Smooth muscle cell (in vitro differentiated cells): ENCODE data around the gene CTBP1. TPM values are rescaled to one million over a fixed set of nuclear protein-coding genes. Genes with fewer than 3 reads are reported as not detected.

Experiments
- DNase-seq: peaks from one replicate; lab custom pipeline; 2025; ENCODE audit not compliant: unreplicated experiment; lab: John Stamatoyannopoulos, UW
- H2AFZ ChIP-seq: fragments of 200-600 bp; sonication (generic); 2 replicates; pipeline ENCODE4 v1.6.0; 2016; ENCODE audit warnings: antibody characterized with exemption, low read depth, mild to moderate bottlenecking
- H3F3A ChIP-seq: fragments of 200-600 bp; sonication (generic); 2 replicates; pipeline ENCODE4 v1.6.0; 2017; ENCODE audit warnings: antibody characterized with exemption, low read depth
- H3K27ac ChIP-seq: fragments of 200-600 bp; sonication (generic); 2 replicates; pipeline ENCODE4 v1.5.1; 2016; ENCODE audit warnings: low read depth, mild to moderate bottlenecking
- H3K27me3 ChIP-seq: fragments of 200-600 bp; sonication (generic); 2 replicates; pipeline ENCODE4 v1.6.1; 2016; ENCODE audit warnings: low read depth, mild to moderate bottlenecking
- H3K36me3 ChIP-seq: fragments of 200-600 bp; sonication (generic); 2 replicates; pipeline ENCODE4 v1.5.1; 2016; ENCODE audit warnings: low read depth
- H3K4me1 ChIP-seq: fragments of 200-600 bp; sonication (generic); 2 replicates; pipeline ENCODE4 v1.5.1; 2016; ENCODE audit warnings: low read depth
- H3K4me2 ChIP-seq: fragments of 200-600 bp; sonication (generic); 2 replicates; pipeline ENCODE4 v1.6.0; 2016; ENCODE audit warnings: mild to moderate bottlenecking
- H3K4me3 ChIP-seq: fragments of 200-600 bp; sonication (generic); 2 replicates; pipeline ENCODE4 v1.5.1; 2016; ENCODE audit warnings: mild to moderate bottlenecking
- H3K79me2 ChIP-seq: fragments of 200-600 bp; sonication (generic); 2 replicates; pipeline ENCODE4 v1.6.0; 2016; ENCODE audit warnings: low read depth, mild to moderate bottlenecking
- H3K9ac ChIP-seq: fragments of 200-600 bp; sonication (generic); 2 replicates; pipeline ENCODE4 v1.6.0; 2016; ENCODE audit warnings: low read depth
- H3K9me3 ChIP-seq: fragments of 200-600 bp; sonication (generic); replicated peaks from 2 replicates; pipeline ENCODE4 v1.5.1; 2016; ENCODE audit warnings: low read depth
- H4K20me1 ChIP-seq: fragments of 200-600 bp; sonication (generic); 2 replicates; pipeline ENCODE4 v1.6.0; 2016; ENCODE audit warnings: low read depth
- CTCF ChIP-seq: fragments of 200-600 bp; sonication (generic); IDR thresholded peaks from 2 replicates; pipeline ENCODE4 v1.5.1; 2017; ENCODE audit warnings: borderline replicate concordance, mild to moderate bottlenecking, antibody characterized with exemption; ENCODE audit not compliant: insufficient read depth, poor library complexity, severe bottlenecking
- WGBS: methylation state at CpG from one replicate; pipeline ENCODE4 v1.1.7; 2016; ENCODE audit warnings: low lambda C conversion rate; 5-methylcytosine and 5-hydroxymethylcytosine counted together
- polyA plus RNA-seq: library from polyadenylated mRNA; unstranded; fragments of >200 nt; fragmentation: Nextera tagmentation; extraction: Ambion mirVana; gene quantifications from 2 replicates; pipeline ENCODE4 v1.2.1, GENCODE V29; 2016
- total RNA-seq: library from RNA; depleted of rRNA; stranded (reverse); fragments of >200 nt; gene quantifications from 2 replicates; pipeline ENCODE4 v1.2.3, GENCODE V29; 2014

CTBP1 gene
- total and polyA plus RNA-seq, 2 experiments from 2014 or later, result 76.9 to 132 TPM

GRCh38 chr4:1230971-1231636, 17.8 kb downstream of the CTBP1 start:
- no peak for TF ChIP-seq CTCF
- H3K79me2 ChIP-seq, result peaks cover 10% of the 10 kb centered on the region
- H4K20me1 ChIP-seq, result peaks cover 96% of the 10 kb centered on the region
- no peak overlapping the region for H3K9ac ChIP-seq
- no peak overlapping the region for H3K4me2 ChIP-seq
- WGBS, result 96% methylated on average over 20 of the region's 20 CpGs
- H3K27ac ChIP-seq, result no peak overlapping the region
- H2AFZ ChIP-seq, result no peak overlapping the region
- no peak for DNase-seq
- H3K4me1 ChIP-seq, result no peaks in the 10 kb centered on the region
- no peaks in the 10 kb centered on the region for H3F3A ChIP-seq
- H3K27me3 ChIP-seq, result no peaks in the 10 kb centered on the region
- no peak overlapping the region for H3K4me3 ChIP-seq
- H3K36me3 ChIP-seq, result peaks cover 4% of the 10 kb centered on the region
- no peaks in the 10 kb centered on the region for H3K9me3 ChIP-seq

GRCh38 chr4:1230316-1230715, 18.6 kb downstream of the CTBP1 start:
- Histone ChIP-seq H3K9me3 (no peaks in the 10 kb centered on the region), H3K79me2 (peaks cover 10% of the 10 kb centered on the region), H3K4me2 (no peak overlapping the region), H3K4me3 (no peak overlapping the region), H3K27me3 (no peaks in the 10 kb centered on the region), H3K27ac (no peak overlapping the region), H2AFZ (no peak overlapping the region), H3K9ac (no peak overlapping the region), H3K4me1 (no peaks in the 10 kb centered on the region), H4K20me1 (peaks cover 89% of the 10 kb centered on the region), H3F3A (no peaks in the 10 kb centered on the region), H3K36me3 (peaks cover 4% of the 10 kb centered on the region)
- WGBS, result 98% methylated on average over 22 of the region's 22 CpGs
- DNase-seq, result no peak
- no peak for TF ChIP-seq CTCF

GRCh38 chr4:1229117-1229849, 19.6 kb downstream of the CTBP1 start:
- DNase-seq, result no peak
- no peaks in the 10 kb centered on the region for H3K27me3 ChIP-seq
- TF ChIP-seq CTCF, result no peak
- no peak overlapping the region for H3K4me2 ChIP-seq
- H3K9me3 ChIP-seq, result no peaks in the 10 kb centered on the region
- H3K36me3 ChIP-seq, result no peaks in the 10 kb centered on the region
- H3F3A ChIP-seq, result no peaks in the 10 kb centered on the region
- H3K9ac ChIP-seq, result no peak overlapping the region
- H3K79me2 ChIP-seq, result peaks cover 10% of the 10 kb centered on the region
- WGBS, result 98% methylated on average over 27 of the region's 27 CpGs
- no peaks in the 10 kb centered on the region for H3K4me1 ChIP-seq
- H2AFZ ChIP-seq, result no peak overlapping the region
- H4K20me1 ChIP-seq, result peaks cover 83% of the 10 kb centered on the region
- H3K27ac ChIP-seq, result no peak overlapping the region
- no peak overlapping the region for H3K4me3 ChIP-seq
